ENCODE data around the gene TXLNG. TPM values are rescaled to one million over a fixed set of nuclear protein-coding genes. Genes with fewer than 3 reads are reported as not detected.

TXLNG gene
- 24.4 to 25.4 TPM (median 24.7 TPM) in 3 replicates for total RNA-seq

DNA sequence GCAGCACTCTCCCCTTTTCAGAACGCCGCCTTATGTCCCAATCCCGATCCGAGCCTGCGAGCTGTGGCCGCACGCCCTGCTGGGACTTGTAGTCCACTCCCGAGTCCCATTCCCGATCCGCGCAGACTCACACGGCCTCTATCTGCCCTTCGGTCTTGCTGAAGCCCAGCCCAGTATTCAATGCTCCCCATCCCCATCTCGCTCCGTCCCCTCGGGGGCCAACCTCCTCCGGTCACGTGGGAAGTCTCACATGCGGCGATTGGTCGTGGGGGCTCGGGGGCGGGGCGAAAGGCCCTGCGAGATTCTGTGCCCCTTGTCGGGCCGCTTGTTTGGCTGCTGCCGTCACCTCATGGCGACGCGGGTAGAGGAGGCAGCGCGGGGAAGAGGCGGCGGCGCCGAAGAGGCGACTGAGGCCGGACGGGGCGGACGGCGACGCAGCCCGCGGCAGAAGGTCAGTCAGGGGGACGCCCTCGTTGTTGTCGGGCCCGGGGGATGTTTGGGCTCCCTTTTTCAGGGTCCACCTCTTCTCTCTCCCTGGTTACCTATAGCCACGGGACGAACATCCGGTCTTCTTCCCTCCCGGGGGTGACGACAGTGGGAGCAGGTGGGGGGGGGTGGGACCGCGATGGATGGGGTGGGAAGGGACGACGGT lies at the start of gene TXLNG:
Gene TXLNG, plus strand, starts transcription at position 328 of the 652 bp plus-strand sequence. Its CDS starts 22 bp downstream, at position 350.
- Mint-ChIP-seq H3K4me3 (peak within 1 kb of the TSS; percentile 87), H3K9me3 (no peaks in the 10 kb centered on the region), H3K27me3 (ENCODE audit: low read depth) (no peaks in the 10 kb centered on the region), H3K36me3 (no peaks in the 10 kb centered on the region), H3K4me1 (peaks cover 11% of the 10 kb centered on the region), H3K27ac (peak within 1 kb of the TSS; percentile 82)
- DNase-seq (ENCODE audit: low spot score in 2 of 2, unreplicated experiment in 2 of 2) = peak; percentile 99
- TF ChIP-seq, protein P1, sequence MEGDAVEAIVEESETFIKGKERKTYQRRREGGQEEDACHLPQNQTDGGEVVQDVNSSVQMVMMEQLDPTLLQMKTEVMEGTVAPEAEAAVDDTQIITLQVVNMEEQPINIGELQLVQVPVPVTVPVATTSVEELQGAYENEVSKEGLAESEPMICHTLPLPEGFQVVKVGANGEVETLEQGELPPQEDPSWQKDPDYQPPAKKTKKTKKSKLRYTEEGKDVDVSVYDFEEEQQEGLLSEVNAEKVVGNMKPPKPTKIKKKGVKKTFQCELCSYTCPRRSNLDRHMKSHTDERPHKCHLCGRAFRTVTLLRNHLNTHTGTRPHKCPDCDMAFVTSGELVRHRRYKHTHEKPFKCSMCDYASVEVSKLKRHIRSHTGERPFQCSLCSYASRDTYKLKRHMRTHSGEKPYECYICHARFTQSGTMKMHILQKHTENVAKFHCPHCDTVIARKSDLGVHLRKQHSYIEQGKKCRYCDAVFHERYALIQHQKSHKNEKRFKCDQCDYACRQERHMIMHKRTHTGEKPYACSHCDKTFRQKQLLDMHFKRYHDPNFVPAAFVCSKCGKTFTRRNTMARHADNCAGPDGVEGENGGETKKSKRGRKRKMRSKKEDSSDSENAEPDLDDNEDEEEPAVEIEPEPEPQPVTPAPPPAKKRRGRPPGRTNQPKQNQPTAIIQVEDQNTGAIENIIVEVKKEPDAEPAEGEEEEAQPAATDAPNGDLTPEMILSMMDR (IDR thresholded peaks at IDR 0.05; ENCODE audit: unreplicated experiment) = no peak

DNA sequence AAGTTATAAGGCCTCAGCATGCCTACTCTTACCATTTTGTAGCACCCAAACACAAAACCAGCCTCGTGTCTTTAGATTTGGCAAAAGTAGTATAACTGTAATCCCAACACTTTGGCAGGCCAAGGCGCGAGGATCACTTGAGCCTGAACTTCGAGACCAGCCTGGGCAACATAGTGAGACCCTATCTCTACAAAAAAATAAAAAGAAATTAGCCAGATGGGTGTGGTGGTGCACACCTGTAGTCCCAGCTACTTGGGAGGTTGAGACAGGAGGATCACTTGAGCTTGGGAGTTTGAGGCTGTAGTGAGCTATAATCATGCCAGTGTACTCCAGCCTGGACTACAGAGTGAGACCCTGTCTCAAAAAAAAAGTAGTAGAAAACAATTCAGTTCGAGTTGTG lies 49.2 kb upstream of the TXLNG start:
- Mint-ChIP-seq H3K36me3 (peaks cover 37% of the 10 kb centered on the region), H3K27me3 (ENCODE audit: low read depth) (no peaks in the 10 kb centered on the region), H3K9me3 (no peaks in the 10 kb centered on the region), H3K27ac (no peak overlapping the region), H3K4me1 (no peaks in the 10 kb centered on the region), H3K4me3 (no peak overlapping the region)
- DNase-seq (ENCODE audit: low spot score in 2 of 2, unreplicated experiment in 2 of 2) = no peak
- TF ChIP-seq, protein P1 (IDR thresholded peaks at IDR 0.05; ENCODE audit: unreplicated experiment) = no peak

DNA sequence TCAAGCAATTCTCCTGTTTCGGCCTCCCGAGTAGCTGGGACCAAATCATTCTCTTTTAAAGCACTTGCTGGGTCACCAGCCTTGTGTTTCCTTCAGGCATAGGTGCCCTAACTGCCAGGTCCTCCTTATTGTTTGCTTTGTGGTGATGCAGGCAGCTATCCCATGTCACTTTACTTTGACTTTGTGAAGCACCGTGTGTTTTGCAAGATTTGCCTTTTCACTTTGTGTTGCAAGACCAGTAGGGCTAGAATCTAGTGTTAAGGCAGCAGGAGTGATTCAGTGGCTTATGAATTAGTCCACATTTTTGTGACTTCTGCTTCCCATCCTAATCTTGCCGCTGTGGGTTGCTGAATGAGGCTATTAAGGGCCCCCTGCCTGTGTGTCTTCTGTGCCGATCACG lies 46.7 kb upstream of the TXLNG start:
- TF ChIP-seq, protein P1 (IDR thresholded peaks at IDR 0.05; ENCODE audit: unreplicated experiment) = no peak
- Mint-ChIP-seq H3K36me3 (peaks cover 42% of the 10 kb centered on the region), H3K27me3 (ENCODE audit: low read depth) (no peaks in the 10 kb centered on the region), H3K4me3 (no peak overlapping the region), H3K4me1 (no peaks in the 10 kb centered on the region), H3K9me3 (no peaks in the 10 kb centered on the region), H3K27ac (no peak overlapping the region)
- DNase-seq (ENCODE audit: low spot score in 2 of 2, unreplicated experiment in 2 of 2) = no peak

DNA sequence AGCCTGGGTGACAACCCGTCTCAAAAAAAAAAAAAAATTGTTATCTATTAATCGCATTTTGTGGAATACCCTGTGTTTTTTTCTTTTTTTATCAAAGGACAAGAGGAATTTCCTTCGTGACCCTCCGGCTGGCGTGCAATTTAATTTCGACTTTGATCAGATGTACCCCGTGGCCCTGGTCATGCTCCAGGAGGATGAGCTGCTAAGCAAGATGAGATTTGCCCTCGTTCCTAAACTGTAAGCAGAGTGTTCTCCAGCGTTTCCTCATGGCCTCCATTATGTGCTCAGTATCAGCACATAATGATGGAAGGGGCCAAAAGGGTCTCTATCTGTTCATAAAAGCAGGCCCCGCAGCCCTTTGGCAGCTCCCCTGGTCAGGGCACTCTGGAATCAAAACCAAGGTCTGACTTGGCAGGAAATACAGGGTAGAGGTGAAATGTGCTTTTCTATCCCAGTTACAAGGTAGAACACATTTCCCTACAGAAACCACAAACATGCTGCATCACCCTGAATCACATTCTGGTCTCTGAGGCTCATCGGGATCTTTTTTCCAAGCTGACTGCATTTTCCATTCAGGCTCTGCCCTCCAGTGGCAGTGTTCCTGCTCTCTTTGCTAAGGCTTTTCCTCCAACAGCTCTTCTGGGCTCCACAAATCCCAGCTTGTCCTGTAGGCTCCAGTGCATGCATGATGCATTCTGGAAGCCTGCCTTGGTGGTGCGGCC lies 42.5 kb upstream of the TXLNG start:
- no peak for DNase-seq (ENCODE audit: low spot score in 2 of 2, unreplicated experiment in 2 of 2)
- Mint-ChIP-seq H3K4me1 (no peaks in the 10 kb centered on the region), H3K27me3 (ENCODE audit: low read depth) (no peaks in the 10 kb centered on the region), H3K27ac (no peak overlapping the region), H3K4me3 (no peak overlapping the region), H3K9me3 (no peaks in the 10 kb centered on the region), H3K36me3 (peaks cover 34% of the 10 kb centered on the region)
- TF ChIP-seq, protein P1 (IDR thresholded peaks at IDR 0.05; ENCODE audit: unreplicated experiment) = no peak

DNA sequence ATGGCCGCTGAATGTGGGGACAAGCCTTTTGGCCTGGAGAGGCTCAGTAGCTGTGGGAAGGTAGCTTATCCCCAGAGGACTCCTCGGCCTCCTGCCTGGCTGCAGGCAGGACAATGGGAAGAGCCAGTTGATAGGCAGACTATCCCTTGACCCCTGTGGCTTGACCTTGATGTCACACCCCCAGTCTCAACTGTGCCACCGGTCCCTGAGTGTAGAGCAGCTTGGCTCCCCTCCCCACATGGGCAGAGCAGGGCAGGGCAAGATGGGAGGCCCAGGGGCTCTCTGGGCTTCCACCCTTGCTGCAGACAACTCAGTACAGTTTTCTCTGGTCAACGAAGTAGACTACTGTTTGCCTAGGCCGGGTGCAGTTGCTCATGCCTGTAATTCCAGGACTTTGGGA lies 41.2 kb upstream of the TXLNG start:
- Mint-ChIP-seq H3K36me3 (peaks cover 39% of the 10 kb centered on the region), H3K27ac (no peak overlapping the region), H3K27me3 (ENCODE audit: low read depth) (no peaks in the 10 kb centered on the region), H3K4me1 (no peaks in the 10 kb centered on the region), H3K9me3 (no peaks in the 10 kb centered on the region), H3K4me3 (no peak overlapping the region)
- no peak for DNase-seq (ENCODE audit: low spot score in 2 of 2, unreplicated experiment in 2 of 2)
- TF ChIP-seq, protein P1 (IDR thresholded peaks at IDR 0.05; ENCODE audit: unreplicated experiment) = no peak
